GM18519 (cell line): ENCODE data around the gene ARHGAP6.
"Not testable (repeated sequence)": the region's sequence is repeated elsewhere in the genome, so short reads cannot be mapped to it uniquely, and the experiment has no call there.

Experiments used
- ATAC-seq: cut with Tn5 transposase; IDR thresholded peaks from one replicate; pipeline ENCODE4 v1.9.1; 2021; ENCODE audit warnings: mild to moderate bottlenecking, moderate library complexity; ENCODE audit not compliant: unreplicated experiment, low FRiP score

The ARHGAP6 gene

GRCh38 chrX:11137543-11138139 is 528.1 kb downstream of the ARHGAP6 start:
- no peak for ATAC-seq

- ATAC-seq = no peak
Measured at GRCh38 chrX:11135564-11136185, 530.0 kb downstream of the ARHGAP6 start.

GRCh38 chrX:11131146-11131545 is 534.6 kb downstream of the ARHGAP6 start:
- ATAC-seq = no peak

- no peak for ATAC-seq
Measured at GRCh38 chrX:11130136-11130535, 535.6 kb downstream of the ARHGAP6 start.

- ATAC-seq = no peak
Measured at GRCh38 chrX:11129534-11130105, 536.1 kb downstream of the ARHGAP6 start.

- ATAC-seq = no peak
Measured at GRCh38 chrX:11125060-11125459, 540.7 kb downstream of the ARHGAP6 start.

GRCh38 chrX:11124112-11124511 is 541.6 kb downstream of the ARHGAP6 start:
- no peak for ATAC-seq

GRCh38 chrX:11123087-11123486 is 542.6 kb downstream of the ARHGAP6 start:
- not testable (repeated sequence) for ATAC-seq

GRCh38 chrX:11119313-11119943 is 546.3 kb downstream of the ARHGAP6 start:
- no peak for ATAC-seq

GRCh38 chrX:11117745-11118144 is 548.0 kb downstream of the ARHGAP6 start:
- no peak for ATAC-seq

GRCh38 chrX:11113731-11114130 is 552.0 kb downstream of the ARHGAP6 start:
- ATAC-seq = no peak

- no peak for ATAC-seq
Measured at GRCh38 chrX:11111947-11112346, 553.8 kb downstream of the ARHGAP6 start.

- ATAC-seq = peak; percentile 81
Measured at GRCh38 chrX:11111037-11111851, 554.5 kb downstream of the ARHGAP6 start, which contains the start of gene HCCS. Gene HCCS, plus strand, starts transcription at chrX:11111332. Its CDS starts 729 bp downstream, at chrX:11112061.

- ATAC-seq = no peak
Measured at GRCh38 chrX:11109968-11110367, 555.8 kb downstream of the ARHGAP6 start.

- no peak for ATAC-seq
Measured at GRCh38 chrX:11108253-11108941, 557.3 kb downstream of the ARHGAP6 start.

GRCh38 chrX:11105080-11105479 is 560.6 kb downstream of the ARHGAP6 start:
- no peak for ATAC-seq

- no peak for ATAC-seq
Measured at GRCh38 chrX:11103751-11104150, 562.0 kb downstream of the ARHGAP6 start.

GRCh38 chrX:11103006-11103405 is 562.7 kb downstream of the ARHGAP6 start:
- ATAC-seq = no peak

GRCh38 chrX:11100281-11101035 is 565.3 kb downstream of the ARHGAP6 start:
- ATAC-seq = no peak
